Naive thymus-derived CD4-positive, alpha-beta T cell (primary cell): ENCODE data around the gene MAP3K13. TPM values are rescaled to one million over a fixed set of nuclear protein-coding genes. Genes with fewer than 3 reads are reported as not detected.

Experiments
- polyA plus RNA-seq, 2 donors: library from polyadenylated mRNA; unstranded; fragments of 300-500 nt; fragmentation: Illumina TruSeq; gene quantifications; one replicate each; pipeline ENCODE4 v1.2.3, GENCODE V29; 2021
- total RNA-seq, 6 experiments: library from RNA in 5 of 6; stranded (reverse) in 5 of 6; gene quantifications; 1 replicate in 5 of 6; 2 replicates in 1 of 6; pipeline ENCODE4 v1.2.3 and lab custom pipeline; 2021 to 2026

Gene MAP3K13
- total and polyA plus RNA-seq, 7 experiments from 2014 or later: 6.2 to 53.8 (median 9.4) TPM

Other genes with a start within 250 kb of the MAP3K13 start
- under 1 TPM in 1 of 5 experiments, not detected in 4; 0.05 TPM for gene C3orf70, start 210.1 kb upstream of the MAP3K13 start, total RNA-seq
- gene C3orf70, start 210.1 kb upstream of the MAP3K13 start, polyA plus RNA-seq: not detected
- gene EHHADH, start 109.1 kb upstream of the MAP3K13 start, total RNA-seq: 1 to 10 TPM in 4 of 5 experiments, under 1 TPM in 1; 0.45 to 1.7 (median 1.3) TPM
- gene EHHADH, start 109.1 kb upstream of the MAP3K13 start, polyA plus RNA-seq: 1 to 10 TPM; 1.1 to 1.6 TPM
- 10 to 100 TPM; 23.7 to 30.5 (median 29.1) TPM for gene TMEM41A, start 135.9 kb downstream of the MAP3K13 start, total RNA-seq
- 10 to 100 TPM; 20.4 to 29.3 TPM for gene TMEM41A, start 135.9 kb downstream of the MAP3K13 start, polyA plus RNA-seq
- not detected for gene LIPH, start 189.5 kb downstream of the MAP3K13 start, total RNA-seq
- gene LIPH, start 189.5 kb downstream of the MAP3K13 start, polyA plus RNA-seq: not detected
- 10 to 100 TPM; 30.0 to 59.2 (median 47.3) TPM for gene SENP2, start 223.2 kb downstream of the MAP3K13 start, total RNA-seq
- 10 to 100 TPM; 11.0 to 19.4 TPM for gene SENP2, start 223.2 kb downstream of the MAP3K13 start, polyA plus RNA-seq